Skeletal muscle cell (primary cell): ENCODE measurements around the gene CASQ2.
A peak's percentile ranks its signal among the peaks of the same experiment; 100 is the strongest.

Experiments used
- DNase-seq: peaks from one replicate; pipeline ENCODE4 v3.0.0-alpha.2; 2010; ENCODE audit warnings: low read depth
- H3K4me3 ChIP-seq: 2 replicates; pipeline ENCODE4 v1.5.1; 2011; ENCODE audit warnings: low read depth, mild to moderate bottlenecking, control low read depth, low read length, moderate library complexity

CASQ2 gene

DNA sequence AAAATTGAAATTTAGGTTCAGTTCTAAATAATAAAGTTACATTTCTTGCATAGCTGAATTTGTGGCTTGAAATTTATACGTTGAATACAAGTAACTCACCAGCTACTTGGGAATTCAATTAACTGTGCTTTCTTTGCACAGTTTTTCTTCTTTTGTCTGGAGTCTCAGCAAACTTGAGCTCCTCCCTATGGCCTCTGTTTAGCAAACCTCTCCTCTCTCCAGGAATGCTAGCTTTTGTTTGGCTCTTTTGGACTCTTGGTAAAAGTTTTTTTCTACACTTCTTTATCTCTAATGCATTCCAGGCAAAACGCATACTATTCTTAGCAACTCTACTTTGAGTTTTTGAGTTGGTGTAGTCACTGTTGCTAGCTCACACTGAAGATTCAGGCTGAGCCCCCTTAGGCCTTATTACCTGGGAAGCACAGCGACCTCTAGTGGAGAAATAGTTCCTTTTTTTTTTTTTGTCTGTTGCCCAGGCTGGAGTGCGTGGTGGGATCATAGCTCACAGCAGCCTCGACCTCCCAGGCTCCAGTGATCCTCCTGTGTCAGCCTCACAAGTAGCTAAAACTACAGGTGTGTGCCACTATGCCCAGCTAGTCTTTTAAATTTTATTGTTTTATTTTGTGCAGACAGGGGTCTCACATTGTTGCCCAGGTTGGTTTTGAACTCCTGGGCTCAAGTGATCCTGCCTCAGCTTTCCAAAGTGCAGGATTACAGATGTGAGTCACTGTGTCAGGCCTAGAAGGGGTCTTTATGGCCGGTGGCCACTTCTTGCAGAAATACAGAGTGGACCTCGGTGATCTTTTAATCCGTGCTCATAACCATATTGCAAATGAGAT lies 61.7 kb downstream of the CASQ2 start:
- DNase-seq, result peak; percentile 16
- no peak overlapping the region for H3K4me3 ChIP-seq

DNA sequence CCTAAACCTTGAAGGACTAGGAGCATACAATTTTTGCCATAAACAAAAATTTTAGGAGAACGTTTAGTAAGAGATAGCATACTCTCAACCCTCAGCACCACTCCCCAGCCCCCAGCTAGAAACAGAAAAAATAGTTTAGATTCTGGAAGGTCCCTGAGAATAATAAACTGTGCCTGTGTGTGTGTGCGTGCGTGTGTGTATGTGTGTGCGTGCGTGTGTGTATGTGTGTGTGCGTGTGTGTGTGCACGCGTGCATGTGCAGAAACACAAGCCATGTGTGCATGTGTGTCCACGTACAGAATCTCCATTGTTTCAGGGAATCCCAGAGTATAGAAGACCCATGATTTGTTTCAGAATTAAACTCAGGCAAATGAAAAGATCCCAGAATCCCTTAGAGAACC lies 62.6 kb downstream of the CASQ2 start:
- no peak overlapping the region for H3K4me3 ChIP-seq
- no peak for DNase-seq

DNA sequence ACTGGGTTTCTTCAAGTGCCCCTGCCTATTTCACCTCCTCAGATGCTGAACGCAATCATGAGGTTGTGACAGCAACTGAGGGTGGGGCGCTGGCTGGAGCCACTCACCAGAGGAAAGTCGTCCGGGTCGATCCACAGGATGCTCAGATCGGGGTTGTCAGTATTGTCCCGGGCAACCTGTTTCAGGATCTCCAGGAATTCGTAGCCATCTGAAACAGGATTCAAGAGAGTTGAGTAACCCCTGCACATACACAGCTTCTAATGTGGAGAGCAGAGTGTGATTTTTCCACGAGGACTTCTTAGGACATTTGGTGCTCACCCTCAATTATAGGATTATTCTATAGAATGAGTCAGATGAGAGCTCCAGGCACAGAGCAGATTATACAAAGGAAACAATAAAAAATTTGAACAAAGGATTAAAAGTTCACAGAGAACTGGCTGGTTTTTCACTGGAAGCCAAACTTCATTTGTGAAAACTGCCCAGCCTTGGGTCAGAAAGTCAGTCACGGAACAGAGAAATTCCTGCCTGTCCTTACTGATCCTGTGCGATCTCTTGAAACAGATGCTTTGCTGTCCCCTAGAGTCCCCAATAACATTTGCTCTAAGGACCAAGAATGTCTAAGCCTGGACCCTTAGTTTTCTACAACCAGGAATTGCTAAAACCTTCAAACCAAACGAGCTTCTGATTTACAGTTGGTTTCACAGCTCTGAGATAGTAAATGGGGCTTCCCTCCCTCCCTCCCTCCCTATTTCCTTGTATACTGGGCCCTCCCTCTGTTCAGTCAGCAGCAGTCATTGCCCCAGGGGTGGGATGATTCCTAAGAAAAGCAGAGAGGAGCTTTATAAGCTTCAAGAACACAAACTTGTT lies 63.2 kb downstream of the CASQ2 start:
- DNase-seq, result peak; percentile 16

DNA sequence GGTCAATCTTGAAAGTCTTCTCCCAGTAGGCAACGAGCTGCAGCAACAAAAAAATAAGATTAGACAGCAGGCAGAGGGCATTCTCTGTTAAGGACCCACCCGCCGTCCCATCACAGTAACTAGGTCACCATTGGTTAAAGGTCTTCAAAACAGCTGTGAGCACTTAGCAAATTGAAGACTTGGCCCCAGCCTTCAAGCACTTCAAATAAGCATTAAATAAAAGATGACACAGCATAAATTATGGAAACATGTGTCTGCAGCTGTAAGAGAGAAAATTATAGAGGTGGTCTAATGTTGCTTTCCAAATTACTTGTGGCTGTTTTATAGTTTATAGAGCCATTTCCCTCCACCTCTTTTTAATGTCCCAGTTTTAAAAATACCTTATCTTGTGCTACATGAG lies 65.6 kb downstream of the CASQ2 start:
- H3K4me3 ChIP-seq, result no peak overlapping the region
- no peak for DNase-seq

More for the DNA sequence above, 63.2 kb downstream of the CASQ2 start:
- H3K4me3 ChIP-seq, result no peak overlapping the region

DNA sequence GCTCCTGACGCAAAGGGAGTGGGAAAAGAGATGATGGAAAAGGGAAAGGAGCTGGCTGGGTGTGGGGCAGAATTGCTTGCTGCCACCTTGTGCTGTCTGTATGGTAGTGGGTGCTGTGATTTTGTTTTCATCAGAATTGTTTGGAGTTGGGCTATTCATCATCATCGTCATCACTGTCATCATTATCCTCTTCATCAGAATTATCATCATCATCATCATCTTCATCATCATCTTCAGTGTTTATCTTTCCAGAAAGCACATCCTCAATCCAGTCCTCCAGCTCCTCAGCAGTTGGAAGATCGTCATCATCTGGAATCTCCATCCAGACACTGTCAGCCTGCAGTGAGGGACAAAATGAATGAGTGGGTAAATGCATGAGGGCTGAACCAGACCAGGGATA lies 67.4 kb downstream of the CASQ2 start:
- no peak for DNase-seq
- no peak overlapping the region for H3K4me3 ChIP-seq

DNA sequence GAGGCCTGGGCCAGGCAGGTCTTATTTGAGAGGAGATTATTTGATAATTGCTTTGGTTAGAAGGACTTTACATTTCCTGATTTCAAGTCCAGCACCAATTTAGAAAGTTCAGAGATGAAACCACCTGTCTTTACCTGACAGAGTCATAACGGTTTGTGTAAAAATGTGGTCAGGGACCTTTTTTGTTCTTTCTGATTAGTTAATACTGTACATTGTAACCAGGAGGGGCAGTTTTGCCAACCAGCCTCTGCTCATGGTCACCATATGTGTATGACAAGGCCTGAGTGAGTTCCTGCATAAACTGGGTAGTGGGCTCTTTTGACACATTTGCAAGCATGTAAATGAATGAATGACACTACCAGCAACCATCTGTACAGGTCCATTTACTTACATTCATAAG lies 70.9 kb downstream of the CASQ2 start:
- DNase-seq, result no peak
- H3K4me3 ChIP-seq, result no peak overlapping the region

DNA sequence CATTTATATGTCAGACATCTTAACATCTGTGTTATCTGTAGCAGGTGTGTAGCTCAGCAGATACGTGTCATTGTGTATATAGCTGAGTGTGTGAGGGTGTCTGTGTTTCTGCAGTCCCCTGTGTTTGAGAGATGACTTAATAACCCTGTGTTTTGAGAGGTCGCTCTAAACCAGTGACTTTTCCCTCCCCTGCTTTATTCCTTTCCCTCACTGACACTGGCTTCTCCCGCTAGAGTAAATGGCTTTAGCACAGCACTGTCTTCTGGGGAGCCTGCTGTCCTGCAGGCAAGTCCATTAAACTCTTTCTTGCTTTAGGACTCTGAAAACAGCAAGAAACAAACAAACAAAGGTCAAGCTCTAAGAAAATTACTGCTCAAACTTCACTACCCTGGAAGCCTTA lies 73.7 kb downstream of the CASQ2 start:
- no peak for DNase-seq

DNA sequence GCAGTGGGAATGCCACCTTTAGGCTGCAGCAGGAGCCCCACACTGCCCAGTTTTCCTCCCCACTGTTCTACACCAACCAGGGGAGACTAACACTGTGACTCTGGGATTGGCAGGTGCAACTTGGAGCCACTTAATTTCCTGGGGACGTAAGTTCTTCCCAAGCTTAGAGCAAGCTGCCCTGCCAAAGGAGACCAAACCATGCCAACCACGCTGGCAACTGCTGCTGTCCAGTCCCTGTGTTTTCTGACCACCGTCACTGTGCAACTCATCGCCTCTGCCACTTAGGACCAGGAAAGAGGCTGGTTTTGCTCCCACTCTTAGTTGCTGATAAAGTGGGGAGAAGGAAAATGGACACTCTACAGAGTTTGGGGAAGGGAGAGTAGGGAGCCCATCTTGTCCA lies 76.3 kb downstream of the CASQ2 start:
- DNase-seq, result no peak

More for the DNA sequence above, 73.7 kb downstream of the CASQ2 start:
- no peak overlapping the region for H3K4me3 ChIP-seq

DNA sequence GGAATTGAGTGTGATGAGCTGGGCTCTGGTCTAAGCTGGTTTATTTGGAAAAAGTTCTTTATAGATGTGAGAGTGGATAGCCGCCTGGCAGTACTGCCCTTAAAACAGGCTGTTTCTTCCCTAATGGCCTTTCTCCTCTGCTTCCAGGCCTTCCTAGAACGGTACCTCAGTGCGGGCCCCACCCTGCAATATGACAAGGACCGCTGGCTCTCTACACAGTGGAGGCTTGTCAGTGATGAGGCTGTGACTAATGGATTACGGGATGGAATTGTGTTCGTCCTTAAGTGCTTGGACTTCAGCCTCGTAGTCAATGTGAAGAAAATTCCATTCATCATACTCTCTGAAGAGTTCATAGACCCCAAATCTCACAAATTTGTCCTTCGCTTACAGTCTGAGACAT lies 77.5 kb downstream of the CASQ2 start:
- H3K4me3 ChIP-seq, result no peak overlapping the region
- DNase-seq, result no peak

More for the DNA sequence above, 76.3 kb downstream of the CASQ2 start:
- no peak overlapping the region for H3K4me3 ChIP-seq

DNA sequence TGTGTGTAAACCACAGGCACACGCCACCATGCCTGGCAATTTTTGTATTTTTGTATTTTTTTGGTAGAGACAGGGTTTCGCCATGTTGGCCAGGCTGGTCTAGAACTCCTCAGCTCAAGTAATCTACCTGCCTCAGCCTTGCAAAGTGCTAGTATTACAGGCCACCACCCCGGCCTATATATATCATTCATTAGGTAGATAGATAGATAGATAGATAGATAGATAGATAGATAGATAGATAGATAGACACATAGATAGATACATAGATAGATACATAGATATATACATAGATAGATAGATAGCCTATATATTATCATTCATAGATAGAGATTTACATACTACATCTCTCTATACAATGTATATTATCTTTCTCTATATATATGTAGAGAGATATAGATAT lies 80.8 kb downstream of the CASQ2 start:
- H3K4me3 ChIP-seq, result no peak overlapping the region
- DNase-seq, result no peak

DNA sequence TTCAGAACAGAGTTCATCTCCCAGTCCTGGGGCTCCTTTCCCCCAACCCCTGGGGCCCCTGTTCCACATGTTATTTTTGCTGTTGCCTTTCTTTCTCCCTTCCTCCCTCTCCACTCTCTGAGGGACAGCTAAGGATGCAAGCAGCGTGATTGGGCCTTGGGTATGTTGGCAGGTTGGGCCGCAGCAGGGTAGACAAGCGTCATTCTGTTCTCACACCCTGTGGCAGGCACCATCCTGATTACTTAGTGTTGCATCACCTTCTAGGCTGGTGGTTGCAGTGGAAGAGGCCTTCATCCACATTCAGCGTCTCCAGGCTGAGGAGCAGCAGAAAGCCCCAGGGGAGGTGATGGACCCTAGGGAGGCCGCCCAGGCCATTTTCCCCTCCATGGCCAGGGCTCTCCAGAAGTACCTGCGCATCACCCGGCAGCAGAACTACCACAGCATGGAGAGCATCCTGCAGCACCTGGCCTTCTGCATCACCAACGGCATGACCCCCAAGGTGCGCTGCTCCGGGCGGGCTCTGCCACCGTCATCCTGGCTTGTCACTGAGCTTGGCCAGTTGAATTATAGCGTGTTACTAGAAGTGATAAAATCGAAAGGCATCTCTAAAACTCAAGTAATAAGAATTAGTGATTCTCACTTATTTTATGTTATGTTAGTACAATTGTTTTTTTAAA lies 83.3 kb downstream of the CASQ2 start:
- no peak for DNase-seq
- no peak overlapping the region for H3K4me3 ChIP-seq

DNA sequence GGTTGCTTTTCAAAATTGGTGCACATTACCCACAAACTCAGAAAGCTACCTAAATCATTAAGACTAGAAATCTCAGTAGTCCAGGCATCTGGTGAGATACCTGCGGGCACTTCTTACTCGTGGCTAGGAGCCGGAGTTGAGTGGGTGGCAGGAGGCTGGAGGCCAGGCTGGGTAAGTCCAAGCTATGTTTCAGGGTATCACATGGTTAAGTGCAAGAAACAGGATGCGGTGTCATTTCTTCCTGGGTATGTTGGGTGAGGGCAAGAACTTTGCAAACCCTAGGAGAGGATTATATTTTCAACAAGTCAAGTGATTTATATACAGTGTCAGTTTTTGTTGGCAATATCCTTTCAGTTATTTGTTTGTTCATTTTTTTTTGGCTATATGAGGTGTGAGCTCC lies 85.7 kb downstream of the CASQ2 start:
- H3K4me3 ChIP-seq, result no peak overlapping the region
- DNase-seq, result no peak

DNA sequence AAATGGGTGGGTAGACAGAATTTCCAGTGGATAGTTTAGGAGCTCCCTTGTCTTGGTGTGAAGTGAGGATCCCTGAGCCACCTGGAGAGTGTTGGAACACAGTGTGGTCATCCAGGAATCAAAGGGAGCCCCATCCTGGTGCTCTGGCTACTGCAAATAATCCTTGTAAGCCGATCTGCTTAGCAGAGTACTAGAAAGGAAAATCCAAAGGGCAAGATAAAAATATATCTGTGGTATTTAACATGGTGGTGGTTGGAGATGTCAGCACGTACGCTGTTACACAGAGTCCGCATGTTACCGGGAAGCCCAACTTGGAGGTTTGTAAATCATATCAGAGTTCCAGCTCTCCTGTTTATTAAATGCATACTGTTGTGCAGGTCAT lies 87.8 kb downstream of the CASQ2 start:
- DNase-seq, result no peak

DNA sequence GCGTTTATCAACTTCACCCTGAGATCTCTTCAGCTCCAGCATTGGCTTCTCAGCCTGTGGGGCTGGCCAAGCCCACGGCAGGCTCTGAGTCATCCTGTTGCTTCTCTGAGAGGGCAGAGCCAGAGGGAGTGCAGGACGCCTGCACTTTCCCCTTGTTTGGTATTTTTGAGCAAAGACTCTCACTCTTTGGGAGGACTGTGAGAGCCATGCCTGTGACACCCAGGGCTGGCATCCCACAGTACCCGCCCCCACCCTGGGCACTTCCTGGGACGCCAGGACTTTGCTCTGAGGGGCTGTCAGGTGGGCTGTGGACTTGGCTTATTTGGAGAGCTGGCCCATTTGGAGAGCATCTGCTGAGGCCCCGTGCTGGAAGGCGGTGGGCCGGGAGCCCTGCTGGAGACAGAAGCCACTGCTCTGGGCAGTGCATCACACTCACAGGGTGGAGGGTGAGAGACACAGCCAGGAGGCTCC lies 89.3 kb downstream of the CASQ2 start:
- no peak overlapping the region for H3K4me3 ChIP-seq
- no peak for DNase-seq

More for the DNA sequence above, 87.8 kb downstream of the CASQ2 start:
- H3K4me3 ChIP-seq, result no peak overlapping the region

DNA sequence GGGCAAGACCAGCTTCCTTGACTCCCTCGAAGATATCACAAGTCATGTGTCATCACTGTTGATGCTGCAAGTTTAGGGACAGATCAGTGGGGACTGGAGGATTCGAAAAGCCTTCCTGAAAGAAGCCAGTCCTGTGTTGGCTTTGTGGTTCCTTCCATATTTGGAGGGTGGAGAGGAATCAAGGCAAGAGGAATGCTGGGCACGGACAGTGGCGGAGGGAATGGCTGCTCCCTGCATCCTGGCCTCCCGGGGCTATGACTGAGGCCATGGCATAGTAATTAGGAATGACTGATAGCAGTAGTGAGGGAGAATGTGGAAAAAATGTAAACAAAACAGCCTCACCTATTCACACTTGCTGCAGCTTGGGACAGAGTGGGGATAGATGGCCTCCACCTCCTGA lies 90.4 kb downstream of the CASQ2 start:
- H3K4me3 ChIP-seq, result no peak overlapping the region
- DNase-seq, result no peak

DNA sequence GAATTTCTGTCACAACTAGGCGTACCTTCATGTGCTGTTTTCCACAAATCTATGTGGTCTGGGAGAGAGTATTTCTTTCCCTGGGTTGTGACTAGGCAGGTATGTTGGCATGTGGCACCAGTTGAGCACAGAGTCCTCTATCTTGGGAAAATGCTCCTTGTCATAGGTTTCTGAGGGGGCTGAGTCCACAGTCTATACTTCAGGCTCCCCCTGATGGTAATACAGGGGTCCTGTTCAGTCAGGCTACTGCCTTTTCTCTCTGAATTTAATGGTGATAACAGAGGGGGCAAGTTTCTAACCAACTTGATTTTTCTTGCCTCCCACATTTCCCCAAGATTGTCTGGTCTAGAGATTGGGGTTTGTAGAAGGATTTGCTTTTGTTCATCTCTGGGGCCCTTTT lies 90.9 kb downstream of the CASQ2 start:
- no peak for DNase-seq
- H3K4me3 ChIP-seq, result no peak overlapping the region

DNA sequence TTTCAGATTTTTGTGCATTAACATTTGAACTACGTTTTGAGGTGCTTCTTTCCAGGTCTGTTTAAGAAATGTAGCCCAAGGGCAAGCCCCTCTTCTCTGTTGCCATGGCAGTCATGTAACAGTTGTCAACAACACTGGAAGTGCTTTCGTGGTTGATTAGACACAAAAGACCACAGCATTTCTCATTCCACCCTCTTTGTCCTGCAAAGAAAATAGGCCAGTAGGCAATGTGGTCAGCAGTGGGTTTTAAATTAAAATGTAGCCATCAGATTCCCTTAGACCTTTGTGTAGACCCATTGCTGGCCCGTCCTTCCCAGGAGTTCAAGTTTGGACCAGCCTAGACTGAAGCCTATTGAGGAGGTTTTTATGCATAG lies 91.3 kb downstream of the CASQ2 start:
- no peak for DNase-seq
- H3K4me3 ChIP-seq, result no peak overlapping the region

DNA sequence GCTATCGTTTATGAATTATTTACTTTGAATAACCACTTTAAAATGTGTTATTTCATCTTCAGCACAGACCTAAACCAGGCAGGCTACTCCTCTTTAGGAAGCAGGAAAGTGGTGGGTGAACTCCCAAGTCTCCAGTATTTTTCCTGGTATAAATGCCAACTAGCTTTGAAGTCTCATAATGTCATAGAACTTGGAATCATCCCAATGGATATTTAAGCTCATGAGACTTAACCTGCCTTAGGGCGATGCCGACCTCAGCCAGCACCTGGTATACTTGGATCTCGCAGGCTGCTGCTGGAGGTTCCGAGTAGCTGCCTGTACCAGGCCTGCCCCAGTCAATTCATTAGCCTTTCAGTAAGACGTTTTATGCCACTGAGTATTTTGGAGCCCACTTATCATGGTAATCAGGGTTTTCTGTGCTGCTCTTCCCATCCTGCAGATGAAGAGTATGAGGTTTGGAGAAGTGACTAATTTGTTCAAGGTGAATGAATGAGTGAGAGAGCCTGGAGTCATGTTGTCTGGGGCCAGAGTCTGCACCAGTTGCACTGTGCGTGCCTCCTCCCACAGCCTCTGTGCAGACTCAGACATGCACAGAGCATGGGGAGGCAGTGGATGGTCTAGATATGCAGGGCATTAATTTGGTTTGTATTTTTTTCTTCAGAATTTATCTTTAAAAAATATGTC lies 91.9 kb downstream of the CASQ2 start:
- no peak for DNase-seq
- no peak overlapping the region for H3K4me3 ChIP-seq

DNA sequence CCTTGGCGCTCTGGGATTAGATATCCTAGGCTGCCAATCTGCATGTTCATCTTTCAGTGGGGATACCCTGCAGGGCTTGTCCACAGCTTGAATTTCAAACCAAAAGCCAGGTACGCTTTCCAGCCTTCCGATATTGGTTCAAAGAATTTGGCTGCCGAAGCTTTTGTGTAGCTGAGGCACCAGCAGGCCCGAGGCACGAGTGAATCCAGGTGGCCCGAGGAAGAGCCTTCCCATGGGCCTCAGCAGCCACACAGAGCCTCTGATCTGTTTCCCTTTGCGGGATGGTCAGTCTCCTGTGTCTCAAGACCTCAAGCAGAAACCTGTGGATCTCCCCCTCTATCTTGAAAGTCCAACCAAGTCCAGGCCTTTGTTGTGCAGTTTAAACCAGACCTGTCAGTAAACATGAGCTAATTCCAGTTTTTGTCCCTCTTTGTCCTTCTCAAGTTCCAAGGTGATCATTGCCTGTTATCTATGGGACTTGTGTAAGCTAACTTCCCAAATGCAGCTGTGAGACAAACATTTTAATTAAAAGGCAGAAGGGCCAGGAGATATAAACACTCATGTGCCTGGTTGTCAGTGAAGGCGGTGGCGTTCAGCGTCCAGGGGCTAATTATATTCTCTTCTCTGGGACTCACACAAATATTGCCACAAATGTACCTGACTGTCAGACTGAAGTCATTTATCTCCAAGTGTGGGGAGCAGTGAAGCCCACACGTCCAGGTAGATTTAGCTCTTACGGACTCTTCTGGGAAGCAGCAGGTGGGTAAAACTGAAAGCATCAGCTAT lies 96.1 kb downstream of the CASQ2 start:
- H3K4me3 ChIP-seq, result no peak overlapping the region
- DNase-seq, result no peak
